ENCODE data around the gene ATG5.

DNA sequence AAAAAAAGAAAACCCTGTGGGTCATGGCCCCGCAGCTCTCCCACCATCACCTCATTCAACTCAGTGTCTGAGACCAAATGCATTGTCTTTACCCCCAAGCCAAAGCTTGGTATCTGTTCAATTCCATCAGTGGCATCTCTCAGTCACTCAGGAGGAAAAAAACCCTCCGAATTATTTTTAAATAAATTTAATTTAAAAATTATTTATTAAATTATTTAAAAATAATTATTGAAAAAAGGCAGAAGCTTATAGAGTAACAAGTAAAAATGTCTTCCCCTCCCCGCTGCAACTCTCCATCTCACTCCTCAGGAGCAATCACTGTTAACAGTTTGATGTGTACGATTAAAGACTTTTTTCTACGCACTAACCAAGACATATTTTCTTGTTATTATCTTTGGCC, 188.7 kb downstream of the ATG5 start:
- TF ChIP-seq, protein P1, sequence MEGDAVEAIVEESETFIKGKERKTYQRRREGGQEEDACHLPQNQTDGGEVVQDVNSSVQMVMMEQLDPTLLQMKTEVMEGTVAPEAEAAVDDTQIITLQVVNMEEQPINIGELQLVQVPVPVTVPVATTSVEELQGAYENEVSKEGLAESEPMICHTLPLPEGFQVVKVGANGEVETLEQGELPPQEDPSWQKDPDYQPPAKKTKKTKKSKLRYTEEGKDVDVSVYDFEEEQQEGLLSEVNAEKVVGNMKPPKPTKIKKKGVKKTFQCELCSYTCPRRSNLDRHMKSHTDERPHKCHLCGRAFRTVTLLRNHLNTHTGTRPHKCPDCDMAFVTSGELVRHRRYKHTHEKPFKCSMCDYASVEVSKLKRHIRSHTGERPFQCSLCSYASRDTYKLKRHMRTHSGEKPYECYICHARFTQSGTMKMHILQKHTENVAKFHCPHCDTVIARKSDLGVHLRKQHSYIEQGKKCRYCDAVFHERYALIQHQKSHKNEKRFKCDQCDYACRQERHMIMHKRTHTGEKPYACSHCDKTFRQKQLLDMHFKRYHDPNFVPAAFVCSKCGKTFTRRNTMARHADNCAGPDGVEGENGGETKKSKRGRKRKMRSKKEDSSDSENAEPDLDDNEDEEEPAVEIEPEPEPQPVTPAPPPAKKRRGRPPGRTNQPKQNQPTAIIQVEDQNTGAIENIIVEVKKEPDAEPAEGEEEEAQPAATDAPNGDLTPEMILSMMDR (IDR thresholded peaks at IDR 0.05): no peak
- TF ChIP-seq POLR2A (IDR thresholded peaks at IDR 0.05): no peak

All from esophagus squamous epithelium (tissue), 4 donors.